ENCODE data around the gene SLC4A7.
"Not testable (repeated sequence)": the region's sequence is repeated elsewhere in the genome, so short reads cannot be mapped to it uniquely, and the experiment has no call there.

The SLC4A7 gene

DNA sequence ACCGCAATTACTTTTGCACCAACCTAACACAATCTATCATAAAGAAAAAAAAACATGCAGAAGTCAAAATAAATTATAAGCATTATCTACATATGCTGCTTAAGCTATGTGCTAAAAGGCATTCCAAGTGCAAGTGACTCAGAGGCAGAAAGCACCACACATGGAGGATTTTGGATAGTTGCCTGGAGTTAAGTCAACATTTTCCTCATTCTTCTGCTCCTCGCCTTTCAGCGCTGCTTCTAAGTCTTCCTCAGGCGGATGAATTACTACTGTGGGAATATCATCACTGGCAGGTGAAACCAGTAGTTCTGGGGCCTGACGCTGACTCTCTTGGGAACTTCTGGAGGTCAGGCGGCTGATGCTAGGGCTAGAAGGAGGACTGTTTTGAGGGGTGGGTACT lies 53.1 kb downstream of the SLC4A7 start:
- no peak overlapping the region for H3K4me3 ChIP-seq (ENCODE audit: low read depth, low read length)
- TF ChIP-seq, protein P1, sequence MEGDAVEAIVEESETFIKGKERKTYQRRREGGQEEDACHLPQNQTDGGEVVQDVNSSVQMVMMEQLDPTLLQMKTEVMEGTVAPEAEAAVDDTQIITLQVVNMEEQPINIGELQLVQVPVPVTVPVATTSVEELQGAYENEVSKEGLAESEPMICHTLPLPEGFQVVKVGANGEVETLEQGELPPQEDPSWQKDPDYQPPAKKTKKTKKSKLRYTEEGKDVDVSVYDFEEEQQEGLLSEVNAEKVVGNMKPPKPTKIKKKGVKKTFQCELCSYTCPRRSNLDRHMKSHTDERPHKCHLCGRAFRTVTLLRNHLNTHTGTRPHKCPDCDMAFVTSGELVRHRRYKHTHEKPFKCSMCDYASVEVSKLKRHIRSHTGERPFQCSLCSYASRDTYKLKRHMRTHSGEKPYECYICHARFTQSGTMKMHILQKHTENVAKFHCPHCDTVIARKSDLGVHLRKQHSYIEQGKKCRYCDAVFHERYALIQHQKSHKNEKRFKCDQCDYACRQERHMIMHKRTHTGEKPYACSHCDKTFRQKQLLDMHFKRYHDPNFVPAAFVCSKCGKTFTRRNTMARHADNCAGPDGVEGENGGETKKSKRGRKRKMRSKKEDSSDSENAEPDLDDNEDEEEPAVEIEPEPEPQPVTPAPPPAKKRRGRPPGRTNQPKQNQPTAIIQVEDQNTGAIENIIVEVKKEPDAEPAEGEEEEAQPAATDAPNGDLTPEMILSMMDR (IDR thresholded peaks at IDR 0.05; ENCODE audit: control insufficient read depth, extremely low read depth, insufficient read depth), result no peak
- peak; percentile 79 for DNase-seq (ENCODE audit: low read depth)

DNA sequence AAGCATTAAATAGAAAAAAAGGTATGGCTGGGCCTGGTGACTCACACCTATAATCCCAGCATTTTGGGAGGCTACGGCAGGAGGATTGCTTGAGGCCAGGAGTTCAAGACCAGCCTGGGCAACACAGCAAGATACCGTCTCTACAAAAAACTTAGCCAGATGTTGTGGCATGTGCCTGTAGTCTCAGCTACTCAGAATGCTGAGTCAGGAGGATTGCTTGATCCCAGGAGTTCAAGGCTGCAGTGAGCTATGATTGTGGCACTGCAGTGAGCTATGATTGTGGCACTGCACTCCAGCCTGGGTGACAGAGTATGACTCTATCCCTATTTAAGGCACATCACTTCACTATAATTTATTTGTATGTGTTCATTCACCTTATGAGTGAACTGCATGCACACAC lies 54.3 kb downstream of the SLC4A7 start:
- no peak overlapping the region for H3K4me3 ChIP-seq (ENCODE audit: low read depth, low read length)
- TF ChIP-seq, protein P1 (IDR thresholded peaks at IDR 0.05; ENCODE audit: control insufficient read depth, extremely low read depth, insufficient read depth), result no peak
- DNase-seq (ENCODE audit: low read depth), result no peak

DNA sequence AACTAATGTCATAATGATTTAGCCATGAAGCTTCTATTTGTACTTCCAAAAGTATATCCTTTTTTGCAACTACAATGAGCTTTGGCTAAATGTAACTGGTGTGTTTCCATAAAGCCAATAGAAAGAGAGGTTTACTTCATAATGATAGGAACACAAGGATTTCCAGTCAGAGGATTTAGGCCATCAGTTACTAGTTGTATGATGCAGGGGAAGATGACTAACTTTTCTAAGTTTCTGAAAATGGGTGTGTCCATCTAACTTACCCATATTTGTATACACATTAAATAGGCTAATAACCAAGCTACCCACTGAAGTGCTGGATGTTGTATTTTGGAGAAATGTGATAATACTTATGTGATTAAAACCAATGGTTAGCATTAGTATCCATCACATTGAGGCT lies 55.7 kb downstream of the SLC4A7 start:
- DNase-seq (ENCODE audit: low read depth), result no peak
- TF ChIP-seq, protein P1 (IDR thresholded peaks at IDR 0.05; ENCODE audit: control insufficient read depth, extremely low read depth, insufficient read depth), result no peak
- H3K4me3 ChIP-seq (ENCODE audit: low read depth, low read length), result no peak overlapping the region

DNA sequence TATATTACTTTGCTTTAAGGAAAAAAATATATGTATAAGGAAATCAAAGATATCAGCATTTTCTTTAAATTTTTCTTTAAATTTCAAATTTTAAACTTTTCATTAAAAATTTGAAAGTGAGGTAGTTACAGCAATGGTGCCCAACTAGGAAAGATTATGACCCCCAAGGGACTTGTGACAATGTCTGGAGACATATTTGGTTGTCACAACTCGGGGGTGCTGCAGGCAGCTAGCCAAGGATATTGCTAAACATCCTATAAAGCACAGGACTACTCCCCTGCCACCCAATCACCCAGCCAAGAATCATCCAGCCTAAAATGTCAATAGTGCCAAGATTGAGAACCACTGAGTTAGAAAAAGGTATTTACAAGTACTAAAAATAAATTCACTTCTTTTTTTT lies 57.3 kb downstream of the SLC4A7 start:
- TF ChIP-seq, protein P1 (IDR thresholded peaks at IDR 0.05; ENCODE audit: control insufficient read depth, extremely low read depth, insufficient read depth), result no peak
- DNase-seq (ENCODE audit: low read depth), result no peak

DNA sequence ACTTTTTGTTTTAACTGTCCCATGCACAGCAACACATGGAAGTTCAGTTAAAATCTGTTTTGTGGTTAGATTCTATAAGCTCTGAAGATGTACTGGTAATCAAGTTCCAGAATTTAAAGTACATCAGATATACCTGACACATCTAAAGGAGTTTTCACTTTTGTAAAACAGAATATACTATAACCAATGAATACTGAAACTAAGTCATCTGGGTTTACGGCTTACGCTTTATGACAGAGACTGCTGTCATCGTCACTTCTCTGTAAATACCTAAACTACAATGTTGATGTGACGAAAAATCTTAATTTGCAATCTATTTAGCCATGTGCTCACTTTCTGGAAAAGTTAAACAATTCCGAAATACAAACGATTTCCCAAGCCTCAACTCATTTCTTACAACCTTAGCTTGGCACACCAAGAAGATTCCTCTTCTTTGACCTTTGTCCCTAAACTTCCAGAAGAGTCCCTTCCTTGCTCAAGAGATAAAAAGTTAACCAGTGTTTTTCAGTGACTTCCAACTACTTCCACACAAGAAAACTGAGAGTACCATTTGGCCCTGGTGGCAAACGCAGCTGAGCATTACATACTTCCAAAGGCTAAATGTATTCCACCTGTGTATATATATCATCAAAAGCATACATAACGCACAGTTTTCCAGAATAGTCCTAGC lies 58.2 kb downstream of the SLC4A7 start:
- no peak overlapping the region for H3K4me3 ChIP-seq (ENCODE audit: low read depth, low read length)
- DNase-seq (ENCODE audit: low read depth), result no peak
- TF ChIP-seq, protein P1 (IDR thresholded peaks at IDR 0.05; ENCODE audit: control insufficient read depth, extremely low read depth, insufficient read depth), result no peak

More for the DNA sequence above, 57.3 kb downstream of the SLC4A7 start:
- H3K4me3 ChIP-seq (ENCODE audit: low read depth, low read length), result no peak overlapping the region

DNA sequence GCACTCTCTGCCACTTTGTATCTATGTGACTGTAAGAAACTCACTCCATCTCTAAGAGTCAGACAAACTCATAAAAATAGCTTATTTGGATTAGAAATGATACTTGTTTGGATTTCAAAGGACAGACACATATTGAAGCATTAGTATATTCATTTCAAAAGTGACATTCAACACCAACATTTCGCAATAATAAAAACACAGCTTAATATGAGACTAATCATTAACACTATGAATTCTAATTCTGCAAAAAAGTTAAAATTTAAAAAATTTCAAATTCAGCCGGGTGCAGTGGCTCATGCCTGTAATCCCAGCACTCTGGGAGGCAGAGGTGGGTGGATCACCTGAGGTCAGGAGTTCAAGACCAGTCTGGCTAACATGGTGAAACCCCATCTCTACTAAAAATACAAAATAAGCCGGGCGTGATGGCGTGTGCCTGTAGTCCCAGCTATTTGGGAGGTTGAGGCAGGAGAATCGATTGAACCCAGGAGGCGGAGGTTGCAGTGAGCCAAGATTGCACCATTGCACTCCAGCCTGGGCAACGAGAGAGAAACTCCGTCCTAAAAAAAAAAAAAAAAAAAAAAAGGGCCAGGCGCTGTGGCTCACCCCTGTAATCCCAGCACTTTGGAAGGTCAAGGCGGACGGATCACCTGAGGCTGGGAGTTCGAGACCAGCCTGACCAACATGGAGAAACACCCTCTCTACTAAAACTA lies 59.2 kb downstream of the SLC4A7 start:
- DNase-seq (ENCODE audit: low read depth); H3K4me3 ChIP-seq (ENCODE audit: low read depth, low read length): not testable (repeated sequence)

DNA sequence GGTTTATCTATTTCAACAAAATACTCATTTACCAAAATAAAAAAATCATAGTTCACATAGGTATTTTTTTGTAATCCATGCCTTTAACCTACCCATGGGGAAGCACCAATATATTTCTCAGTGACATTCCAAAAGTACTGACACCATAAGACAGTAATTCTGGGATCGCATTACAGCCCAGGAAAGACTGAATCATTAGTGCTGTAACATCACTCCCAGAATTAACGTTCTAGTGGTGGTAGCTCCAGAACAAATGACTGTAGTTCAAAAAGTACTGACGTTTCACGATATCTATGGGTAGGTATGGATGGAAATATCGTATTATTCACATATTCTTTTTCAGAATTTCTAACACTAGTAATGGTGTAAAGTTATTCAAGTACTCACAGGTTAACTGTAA lies 60.7 kb downstream of the SLC4A7 start:
- no peak overlapping the region for H3K4me3 ChIP-seq (ENCODE audit: low read depth, low read length)
- TF ChIP-seq, protein P1 (IDR thresholded peaks at IDR 0.05; ENCODE audit: control insufficient read depth, extremely low read depth, insufficient read depth), result no peak
- no peak for DNase-seq (ENCODE audit: low read depth)
